Measurements from ENCODE around the gene GFOD2. TPM values are rescaled to one million over a fixed set of nuclear protein-coding genes. Genes with fewer than 3 reads are reported as not detected.
A peak's percentile ranks its signal among the peaks of the same experiment; 100 is the strongest.

GFOD2 gene
- total and polyA plus RNA-seq, 2 donors (not counting 3 experiments of a cell fraction or from before 2014, with no cell fraction given) = 38.1 to 47.5 TPM

- intact Hi-C loops (cut with micrococcal nuclease) = no loop called here
- Histone ChIP-seq H3K27me3 (ENCODE audit: control insufficient read depth in 2 of 2, insufficient read depth in 2 of 2, low read length in 2 of 2) (no peaks in the 10 kb centered on the region), H3K4me2 (ENCODE audit: insufficient read depth, low read length) (no peak overlapping the region), H3K9me3 (replicated peaks; ENCODE audit: control insufficient read depth, insufficient read depth, low read length) (no peaks in the 10 kb centered on the region), H4K20me1 (replicated peaks; ENCODE audit: control insufficient read depth, extremely low read depth, insufficient read depth, low read length) (no peaks in the 10 kb centered on the region), H3K79me2 (ENCODE audit: control insufficient read depth, insufficient read depth, low read length) (no peaks in the 10 kb centered on the region), H3K9ac (replicated peaks; ENCODE audit: extremely low read depth, insufficient read depth, low read length) (no peak overlapping the region), H3K9me1 (replicated peaks; ENCODE audit: control insufficient read depth, extremely low read depth, insufficient read depth, low read length) (no peaks in the 10 kb centered on the region), H3K4me1 (ENCODE audit: control insufficient read depth, extremely low read depth, insufficient read depth, low read length) (no peaks in the 10 kb centered on the region), H3K36me3 (ENCODE audit: control insufficient read depth in 2 of 2, extremely low read depth in 1 of 2, insufficient read depth in 2 of 2, low read length in 2 of 2) (peaks cover 2 to 56% of the 10 kb centered on the region in 2 experiments), H3K27ac (ENCODE audit: insufficient read depth, low read depth, low read length) (no peak overlapping the region), H2AFZ (ENCODE audit: low read depth, low read length) (no peak overlapping the region), H3K4me3 (replicated peaks in 1 of 3; ENCODE audit: insufficient read depth in 1 of 3, low read depth in 1 of 3, low read length in 3 of 3) (no peak overlapping the region)
- POLR2A ChIA-PET = interaction anchor here (0.6 kb wide), 1 partner anchor 92 kb away, joined by 7 read pairs; no protein-coding TSS in a partner anchor
- CTCF ChIA-PET = interaction anchor here (1.1 to 2.7 kb wide), 3 partner anchors 13 to 90 kb away, joined by 4 to 11 read pairs (median 10); no protein-coding TSS in a partner anchor
- FAIRE-seq (peak; percentile 28), DNase-seq (ENCODE audit: low read depth, low spot score) (peak; percentile 30)
- dilution Hi-C loops (cut with MboI; ENCODE audit: extremely low pct_ligation_motif_present, low sequenced_read_pairs) = no loop called here
- TF ChIP-seq POLR2A (IDR thresholded peaks at IDR 0.05; ENCODE audit: low read depth, low read length) = no peak
- no peak for TF ChIP-seq MYC (IDR thresholded peaks at IDR 0.05; ENCODE audit: low read depth, low read length)
- TF ChIP-seq EZH2 (IDR thresholded peaks at IDR 0.05; ENCODE audit: borderline replicate concordance, low read depth, low read length, severe bottlenecking) = no peak
- TF ChIP-seq POLR2AphosphoS5 (IDR thresholded peaks at IDR 0.05; ENCODE audit: insufficient read depth, low read depth, low read length) = no peak
- no peak for TF ChIP-seq JUN (IDR thresholded peaks at IDR 0.05; ENCODE audit: borderline replicate concordance, insufficient read depth, insufficient read length, low read depth)
- no peak for TF ChIP-seq GATA2 (IDR thresholded peaks at IDR 0.05; ENCODE audit: insufficient read depth, insufficient read length, low read depth, low read length)
- TF ChIP-seq CTCF (IDR thresholded peaks at IDR 0.05; ENCODE audit: extremely low read depth in 1 of 2, insufficient read depth in 1 of 2, low read depth in 1 of 2, low read length in 2 of 2) = no peak
- no peak for TF ChIP-seq MAX (IDR thresholded peaks at IDR 0.05; ENCODE audit: insufficient read depth, insufficient read length)
- no peak for TF ChIP-seq FOS (IDR thresholded peaks at IDR 0.05; ENCODE audit: borderline replicate concordance, insufficient read depth, low read length)
- no TSS peak for BruUV-seq (replicated peaks)
Measured at GRCh38 chr16:67726106-67727034, 7.3 kb upstream of the GFOD2 start.
